ENCODE measurements around the gene RRP12. TPM values are rescaled to one million over a fixed set of nuclear protein-coding genes. Genes with fewer than 3 reads are reported as not detected.
"Not testable (repeated sequence)": the region's sequence is repeated elsewhere in the genome, so short reads cannot be mapped to it uniquely, and the experiment has no call there.

RRP12 gene
- polyA plus RNA-seq (2013, experiment 1 of 2; ENCODE audit: insufficient read length), result 18.1 TPM
- polyA plus RNA-seq (2013, experiment 2 of 2; ENCODE audit: insufficient read length), result 10.9 TPM

- DNase-seq, result peak; percentile 99
Measured at GRCh38 chr10:97400665-97401454, at the start of gene RRP12. RRP12 (minus strand) TSS chr10:97401340; CDS start chr10:97401231, 109 bp downstream.

GRCh38 chr10:97450828-97451227, 49.7 kb upstream of the RRP12 start:
- DNase-seq, result no peak

- DNase-seq, result peak; percentile 97
Measured at GRCh38 chr10:97445722-97446639, 44.8 kb upstream of the RRP12 start, which contains the start of the genes EXOSC1 and ZDHHC16. EXOSC1 (minus strand) TSS chr10:97446006; CDS start chr10:97445985, 21 bp downstream. ZDHHC16 (plus strand) TSS chr10:97446175; CDS start chr10:97451676, 5,501 bp downstream.

- no peak for DNase-seq
Measured at GRCh38 chr10:97445357-97445721, 44.2 kb upstream of the RRP12 start.

DNA sequence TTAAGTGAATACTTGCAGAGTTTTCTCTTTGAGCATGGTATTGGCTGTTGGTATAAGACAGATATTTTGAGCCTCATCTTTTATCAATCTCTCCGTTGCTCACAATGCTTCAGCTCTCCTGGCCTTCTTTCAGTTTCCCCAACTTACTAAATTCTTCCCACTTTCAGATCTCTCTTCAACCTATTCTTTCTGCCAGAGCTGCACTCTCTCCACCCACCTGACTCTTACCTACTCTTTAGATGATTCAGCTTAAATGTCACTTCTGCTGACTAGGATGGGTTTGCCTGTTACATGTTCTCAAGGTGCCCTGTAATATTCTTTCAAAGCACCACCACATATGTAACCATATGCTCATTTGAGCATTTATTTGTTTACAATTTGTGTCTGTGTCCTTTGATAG, 43.1 kb upstream of the RRP12 start:
- DNase-seq, result no peak

DNA sequence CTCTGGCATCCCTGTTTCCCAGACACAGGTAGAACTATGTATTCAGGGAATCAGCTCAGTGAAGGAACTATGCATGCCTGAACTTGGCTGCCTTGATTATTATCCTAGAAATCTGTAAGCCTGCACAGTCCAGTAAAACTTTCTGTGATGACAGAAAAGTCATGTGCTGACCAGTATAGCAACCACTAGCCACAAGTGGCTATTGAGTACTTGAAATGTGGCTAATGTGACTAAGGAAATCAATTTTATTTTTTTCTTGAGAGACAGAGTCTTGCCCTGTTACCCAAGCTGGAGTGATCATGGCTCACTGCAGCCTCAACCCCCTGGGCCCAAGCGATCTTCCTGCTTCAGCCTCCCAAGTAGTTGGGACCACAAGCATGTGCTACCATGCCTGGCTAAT, 41.1 kb upstream of the RRP12 start:
- no peak for DNase-seq

DNA sequence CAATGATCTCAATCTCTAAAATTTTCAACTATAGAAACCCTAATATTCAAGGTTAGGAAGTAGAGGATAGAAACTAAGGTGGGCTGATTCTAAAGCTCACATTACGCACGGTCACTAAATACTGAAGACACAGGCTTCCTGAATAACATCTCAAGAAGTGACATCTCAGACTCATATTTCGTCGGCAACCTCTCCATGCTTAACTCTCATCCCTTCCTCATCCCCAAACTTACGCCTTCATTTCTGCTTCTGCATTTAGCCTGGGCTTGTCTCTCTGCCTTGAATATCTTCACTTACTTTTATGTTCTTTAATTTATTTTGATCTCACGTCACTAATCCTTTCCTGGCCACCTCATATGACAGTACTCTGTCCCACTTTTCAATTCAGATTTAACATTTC, 34.1 kb upstream of the RRP12 start:
- DNase-seq, result no peak

DNA sequence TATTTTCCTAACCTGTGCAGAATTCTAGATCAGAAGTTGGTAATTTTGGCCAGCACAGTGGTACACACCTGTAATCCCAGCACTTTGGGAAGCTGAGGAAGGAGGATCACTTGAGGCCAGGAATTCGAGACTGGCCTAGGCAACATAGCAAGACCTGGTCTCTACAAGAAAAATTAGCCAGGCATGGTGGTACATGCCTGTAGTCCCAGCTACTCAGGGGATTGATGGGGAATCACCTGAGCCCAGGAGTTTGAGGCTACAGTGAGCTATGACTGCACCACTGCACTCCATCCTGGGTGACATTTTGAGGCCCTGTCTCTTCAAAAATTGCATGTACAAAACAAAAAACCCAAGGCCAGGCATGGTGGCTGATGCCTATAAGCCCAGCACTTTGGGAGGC, 33.4 kb upstream of the RRP12 start:
- no peak for DNase-seq

GRCh38 chr10:97434055-97434454, 32.9 kb upstream of the RRP12 start:
- no peak for DNase-seq

DNA sequence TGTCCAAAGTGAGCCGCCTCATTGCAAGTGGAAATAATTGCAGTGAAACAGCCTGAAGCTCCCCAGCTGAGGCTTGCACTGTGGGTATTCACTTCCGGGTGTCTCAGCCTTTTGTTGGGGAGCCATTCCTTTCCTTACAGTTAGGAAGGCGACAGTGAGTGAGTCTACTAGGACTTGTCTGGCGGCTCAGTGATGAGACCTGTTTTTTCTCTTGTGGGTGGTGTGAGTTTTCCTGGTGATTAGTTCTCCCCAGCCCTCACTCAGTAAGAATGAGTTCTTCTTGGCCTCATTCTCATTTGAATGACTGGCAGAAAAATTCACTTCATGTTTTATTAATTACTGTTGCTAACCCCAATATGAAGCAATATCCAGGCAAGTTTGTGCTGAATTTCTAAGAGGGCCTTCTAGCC, 27.4 kb upstream of the RRP12 start:
- peak; percentile 38 for DNase-seq

DNA sequence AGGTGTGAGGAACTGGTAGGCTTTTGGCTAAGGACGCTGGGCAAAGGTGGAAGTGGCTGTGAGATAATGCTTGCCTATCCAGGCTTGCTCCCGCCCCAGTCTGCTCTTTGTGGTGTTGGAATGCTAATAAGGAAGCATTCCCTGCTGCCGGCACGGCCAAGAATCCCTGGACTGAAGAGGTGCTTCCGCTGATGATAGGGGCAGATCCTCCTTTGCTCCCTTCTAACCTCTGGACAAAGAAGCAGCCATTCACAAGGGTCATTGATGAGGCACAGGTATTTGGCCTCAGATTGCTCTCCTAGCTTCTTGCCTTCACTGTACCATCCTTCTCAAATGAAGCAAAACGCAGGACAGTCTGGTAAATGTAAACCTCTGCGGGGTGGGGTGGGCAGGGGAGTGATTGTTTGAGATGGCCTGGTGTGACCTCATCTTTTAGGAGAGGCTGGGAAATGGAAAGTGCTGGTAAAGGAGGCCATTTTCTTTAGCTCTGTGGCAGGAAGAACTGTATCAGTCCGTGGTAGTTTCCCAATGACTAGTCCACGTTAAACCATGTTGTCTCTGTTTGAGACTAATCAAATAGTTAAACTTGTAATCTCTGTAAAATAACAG, 26.5 kb upstream of the RRP12 start:
- peak; percentile 62 for DNase-seq

GRCh38 chr10:97426776-97427570, 25.8 kb upstream of the RRP12 start:
- DNase-seq, result no peak

DNA sequence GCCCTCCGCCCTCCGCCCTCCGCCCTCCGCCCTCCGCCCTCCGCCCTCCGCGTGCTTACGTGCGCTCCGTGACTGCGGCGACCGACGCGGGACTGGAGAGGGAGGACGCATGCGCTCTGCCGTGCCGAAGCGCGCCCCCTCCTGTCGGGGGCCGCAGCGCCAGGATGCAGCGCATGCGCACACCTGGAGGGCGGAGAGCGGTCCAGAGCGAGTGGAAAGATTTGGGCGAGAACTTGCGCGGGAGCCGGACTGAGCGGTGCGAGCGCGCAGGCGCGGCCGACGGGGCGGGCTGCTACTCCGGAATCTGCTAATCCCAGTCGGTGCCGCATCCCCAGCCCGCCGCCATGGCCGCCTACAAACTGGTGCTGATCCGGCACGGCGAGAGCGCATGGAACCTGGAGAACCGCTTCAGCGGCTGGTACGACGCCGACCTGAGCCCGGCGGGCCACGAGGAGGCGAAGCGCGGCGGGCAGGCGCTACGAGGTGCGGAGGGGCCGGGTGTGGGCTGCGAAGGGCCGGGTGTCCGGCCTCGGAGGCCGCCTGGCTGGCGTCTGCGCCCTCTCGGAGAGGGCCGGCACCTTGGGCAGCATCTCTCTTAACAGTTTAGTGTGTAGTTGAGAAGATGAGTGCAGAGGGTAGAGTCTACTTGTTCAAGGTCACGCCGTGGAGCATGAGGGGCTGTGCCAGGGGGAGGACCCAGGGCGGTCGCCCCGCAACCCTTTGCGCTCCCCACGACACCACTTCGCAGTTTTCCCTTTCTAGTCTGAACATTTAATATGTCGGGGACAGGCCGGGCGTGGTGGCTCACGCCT, 25.0 kb upstream of the RRP12 start, which contains the start of gene PGAM1:
Gene PGAM1 (plus strand): TSS at position 228 of the 812 bp plus-strand sequence. CDS start 117 bp downstream, at position 345.
- peak; percentile 95 for DNase-seq

- DNase-seq, result not testable (repeated sequence)
Measured at GRCh38 chr10:97423757-97424098, 22.6 kb upstream of the RRP12 start.

DNA sequence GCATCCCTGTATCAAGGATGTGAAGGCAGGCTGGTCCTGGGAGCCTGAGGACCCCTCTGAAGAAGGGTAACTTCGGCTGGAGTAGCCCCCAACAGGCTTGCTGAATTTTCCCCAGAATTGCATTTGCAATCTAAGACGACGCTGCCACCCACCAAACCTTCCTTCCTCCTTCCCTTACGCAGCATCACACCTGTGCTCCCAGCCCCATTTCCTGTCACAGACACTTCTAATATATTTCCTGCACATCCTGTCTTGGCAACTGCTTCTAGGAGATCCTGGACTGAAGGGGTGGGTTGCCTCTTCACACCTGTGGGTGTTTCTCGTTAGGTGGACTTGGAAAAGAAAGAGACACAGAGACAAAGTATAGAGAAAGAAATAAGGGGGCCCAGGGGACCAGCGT, 15.4 kb upstream of the RRP12 start:
- DNase-seq, result no peak

DNA sequence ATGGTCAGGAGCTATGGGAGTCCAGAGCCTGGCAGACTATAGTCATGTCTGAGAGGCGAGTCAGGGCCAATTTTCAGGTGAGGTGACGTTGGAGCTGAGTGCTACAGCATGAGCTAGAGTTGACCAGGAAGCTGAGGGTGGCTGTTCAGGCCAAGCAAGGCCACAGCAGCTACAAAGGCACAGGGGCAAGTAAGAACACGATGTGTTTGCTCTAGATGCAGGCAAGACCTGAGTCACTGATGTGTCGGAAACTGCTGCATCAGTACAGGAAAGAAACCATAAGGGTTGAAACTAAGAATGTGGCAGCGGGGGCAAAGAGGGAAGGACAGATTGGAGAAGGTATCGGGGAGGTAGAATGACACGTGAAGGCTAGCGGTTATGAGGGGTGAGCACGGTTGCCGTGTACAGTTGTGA, 11.8 kb upstream of the RRP12 start:
- no peak for DNase-seq

- no peak for DNase-seq
Measured at GRCh38 chr10:97411406-97411805, 10.3 kb upstream of the RRP12 start.

DNA sequence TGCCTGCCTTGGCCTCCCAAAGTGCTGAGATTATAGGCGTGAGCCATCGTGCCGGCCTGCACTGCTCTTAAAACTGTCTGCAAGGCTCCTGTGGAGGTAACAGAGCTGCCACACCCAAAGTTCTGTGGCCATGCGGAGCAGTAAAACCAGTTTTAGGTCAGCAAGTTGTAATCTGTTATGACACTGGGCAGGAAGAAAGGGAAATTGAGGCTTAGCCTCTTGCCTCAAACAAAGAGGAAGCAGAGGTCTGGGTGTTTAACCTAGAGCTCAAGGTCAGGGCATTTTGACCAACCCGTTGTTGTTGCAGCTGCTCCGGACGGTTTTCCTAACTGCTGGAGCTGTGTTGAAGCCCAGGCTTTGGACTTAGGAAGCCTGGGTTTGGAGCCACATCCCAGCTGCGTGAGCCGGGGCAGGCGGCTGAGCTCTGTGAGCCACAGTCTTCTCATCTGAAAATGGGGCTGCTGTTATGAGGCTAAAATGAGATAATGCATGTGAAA, 7.4 kb upstream of the RRP12 start:
- no peak for DNase-seq

DNA sequence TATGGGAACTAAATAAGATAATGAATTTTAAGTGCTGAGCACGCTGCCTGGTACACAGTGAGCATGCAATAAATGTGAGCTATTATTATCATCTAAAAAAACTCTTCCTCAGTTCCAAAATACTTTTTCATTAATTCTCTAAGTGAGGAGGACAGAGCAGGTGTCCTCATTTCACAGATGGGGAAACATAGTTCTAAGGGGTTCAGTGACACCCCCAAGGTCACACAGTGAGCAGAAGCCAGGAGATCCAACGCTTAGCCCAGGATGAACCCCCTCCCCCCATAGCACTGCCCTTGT, 6.8 kb upstream of the RRP12 start:
- no peak for DNase-seq

DNA sequence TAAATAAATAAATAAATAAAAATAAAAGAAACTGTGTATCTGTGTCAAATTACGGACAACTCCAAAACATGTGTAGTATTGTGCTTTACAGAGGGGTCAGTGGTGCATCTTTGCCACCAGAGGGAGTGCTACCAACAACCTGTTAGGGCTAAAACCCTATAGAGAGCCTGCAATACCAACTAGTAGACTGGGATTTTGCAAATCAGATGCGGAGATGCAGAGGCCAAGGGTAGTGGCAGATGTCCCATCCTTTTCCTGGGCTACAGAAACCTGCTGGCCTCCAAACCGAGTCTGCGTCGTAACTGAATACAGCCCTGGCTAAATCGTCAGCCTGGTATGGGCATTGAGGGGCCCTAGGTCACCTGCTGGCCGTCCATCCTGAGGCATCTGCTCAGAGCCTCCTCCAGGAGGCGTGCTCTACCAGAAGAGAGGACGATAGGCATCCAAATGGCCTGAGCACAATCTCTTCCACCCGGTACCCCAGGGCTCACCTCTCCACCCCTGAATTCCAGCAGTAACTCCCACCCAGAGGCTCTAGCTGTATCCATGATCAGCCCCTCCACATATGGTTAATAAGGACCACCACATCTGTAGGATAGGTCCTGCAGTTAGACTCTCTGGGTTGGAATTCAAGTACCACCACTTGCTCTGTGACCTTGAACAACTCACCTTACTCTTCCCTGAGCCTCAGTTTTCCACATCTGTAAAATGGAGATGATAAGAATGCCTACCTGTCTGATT, 6.2 kb upstream of the RRP12 start:
- DNase-seq, result peak; percentile 73

All from fibroblast of skin of back (primary cell).